Parathyroid adenoma (tissue), 2 donors: ENCODE data around the gene GRAMD1A.

Experiments used
- H2AFZ ChIP-seq: fragments of 300-600 bp; sonication (generic); one replicate; pipeline ENCODE4 v1.7.0; 2017; ENCODE audit warnings: antibody characterized with exemption, mild to moderate bottlenecking
- H3K27ac ChIP-seq: fragments of 300-600 bp; sonication (generic); one replicate; pipeline ENCODE4 v1.7.0; 2017
- H3K27me3 ChIP-seq: fragments of 300-600 bp; sonication (generic); one replicate; pipeline ENCODE4 v1.7.0; 2017; ENCODE audit warnings: low read length; ENCODE audit not compliant: control insufficient read depth, insufficient read depth
- H3K36me3 ChIP-seq: fragments of 300-600 bp; sonication (generic); one replicate; pipeline ENCODE4 v1.7.0; 2017; ENCODE audit warnings: low read length; ENCODE audit not compliant: control insufficient read depth, insufficient read depth
- H3K4me1 ChIP-seq: fragments of 300-600 bp; sonication (generic); one replicate; pipeline ENCODE4 v1.7.0; 2017; ENCODE audit warnings: control low read depth
- H3K4me2 ChIP-seq: fragments of 300-600 bp; sonication (generic); one replicate; pipeline ENCODE4 v1.7.0; 2017; ENCODE audit warnings: low read length
- H3K4me3 ChIP-seq: fragments of 300-600 bp; sonication (generic); one replicate; pipeline ENCODE4 v1.7.0; 2017; ENCODE audit warnings: low read depth, low read length
- H3K79me2 ChIP-seq: fragments of 300-600 bp; sonication (generic); one replicate; pipeline ENCODE4 v1.7.0; 2017; ENCODE audit warnings: control low read depth
- H3K9ac ChIP-seq: fragments of 300-600 bp; sonication (generic); one replicate; pipeline ENCODE4 v1.7.0; 2017; ENCODE audit warnings: mild to moderate bottlenecking
- H3K9me3 ChIP-seq: fragments of 300-600 bp; sonication (generic); one replicate; pipeline ENCODE4 v1.7.0; 2017; ENCODE audit warnings: low read length; ENCODE audit not compliant: control insufficient read depth
- CTCF ChIP-seq: fragments of 300-600 bp; sonication (generic); IDR thresholded peaks from one replicate; pipeline ENCODE4 v1.7.0; 2017; ENCODE audit warnings: antibody characterized with exemption, mild to moderate bottlenecking
- donor health status: primary hyperparathyroidism.

The GRAMD1A gene

GRCh38 chr19:35030257-35031071 is 30.3 kb downstream of the GRAMD1A start, which contains the start of gene SCN1B:
Gene SCN1B, plus strand, starts transcription at chr19:35030470. Its CDS starts 351 bp downstream, at chr19:35030821.
- Histone ChIP-seq H3K4me2 (peak within 1 kb of the TSS; percentile 63), H3K9me3 (no peaks in the 10 kb centered on the region), H3K36me3 (no peaks in the 10 kb centered on the region), H3K27me3 (no peaks in the 10 kb centered on the region), H3K9ac (no peak within 1 kb of the TSS), H2AFZ (peak within 1 kb of the TSS; percentile 75), H3K27ac (peak within 1 kb of the TSS; percentile 77), H3K4me1 (peaks cover 9% of the 10 kb centered on the region), H3K4me3 (peak within 1 kb of the TSS; percentile 56), H3K79me2 (peaks cover 13% of the 10 kb centered on the region)
- no peak for TF ChIP-seq CTCF

GRCh38 chr19:35031072-35031881 is 31.2 kb downstream of the GRAMD1A start:
- Histone ChIP-seq H3K9ac (no peak overlapping the region), H3K27me3 (no peaks in the 10 kb centered on the region), H3K36me3 (no peaks in the 10 kb centered on the region), H3K4me3 (peak overlapping the region; percentile 56), H3K27ac (peak overlapping the region; percentile 77), H3K9me3 (no peaks in the 10 kb centered on the region), H3K79me2 (peaks cover 13% of the 10 kb centered on the region), H2AFZ (peak overlapping the region; percentile 68), H3K4me1 (peaks cover 9% of the 10 kb centered on the region), H3K4me2 (peak overlapping the region; percentile 63)
- no peak for TF ChIP-seq CTCF

GRCh38 chr19:35032356-35032865 is 32.3 kb downstream of the GRAMD1A start:
- Histone ChIP-seq H3K27ac (no peak overlapping the region), H3K4me3 (no peak overlapping the region), H3K4me1 (peaks cover 9% of the 10 kb centered on the region), H3K9me3 (no peaks in the 10 kb centered on the region), H2AFZ (no peak overlapping the region), H3K79me2 (peaks cover 13% of the 10 kb centered on the region), H3K36me3 (no peaks in the 10 kb centered on the region), H3K4me2 (no peak overlapping the region), H3K27me3 (no peaks in the 10 kb centered on the region), H3K9ac (no peak overlapping the region)
- no peak for TF ChIP-seq CTCF

- H3K27ac ChIP-seq: no peak overlapping the region
- H3K9me3 ChIP-seq: no peaks in the 10 kb centered on the region
- no peaks in the 10 kb centered on the region for H3K36me3 ChIP-seq
- H3K4me1 ChIP-seq: peaks cover 14% of the 10 kb centered on the region
- no peak for TF ChIP-seq CTCF
- no peaks in the 10 kb centered on the region for H3K27me3 ChIP-seq
- no peak overlapping the region for H3K4me3 ChIP-seq
- no peak overlapping the region for H2AFZ ChIP-seq
- no peak overlapping the region for H3K9ac ChIP-seq
- no peak overlapping the region for H3K4me2 ChIP-seq
- H3K79me2 ChIP-seq: peaks cover 13% of the 10 kb centered on the region
These were observed 33.2 kb downstream of the GRAMD1A start for GRCh38 chr19:35033067-35034004.
